Naive thymus-derived CD4-positive, alpha-beta T cell (primary cell): Measurements from ENCODE around the gene TMEM19. TPM values are rescaled to one million over a fixed set of nuclear protein-coding genes. Genes with fewer than 3 reads are reported as not detected.

Experiments
- ATAC-seq: fragments of 150-1000 bp; cut with Tn5 transposase; 2 replicates; pipeline ENCODE4 v1.10.0; 2021; ENCODE audit warnings: mild to moderate bottlenecking, moderate library complexity
- CTCF ChIA-PET: fragments of 350-600 bp; sonication (Branson Sonifier 250); formaldehyde crosslinking; loops from one replicate; lab custom pipeline; 2021; ENCODE audit warnings: antibody characterized with exemption; lab: Charles Lee
- POLR2A ChIA-PET: fragments of 350-600 bp; sonication (Branson Sonifier 250); formaldehyde crosslinking; loops from one replicate; lab custom pipeline; 2021; ENCODE audit warnings: antibody characterized with exemption, inconsistent platforms; lab: Charles Lee
- DNase-seq, 9 donors: peaks; one replicate each; pipeline versions ENCODE4 v3.0.0 to v3.0.0-alpha.2; 2020 to 2022; ENCODE audit warnings: mixed read lengths in 1 of 9
- H3K27ac ChIP-seq: one replicate; pipeline ENCODE4 v1.7.0; 2013; ENCODE audit warnings: mild to moderate bottlenecking, low read depth, low read length, moderate library complexity
- H3K27me3 ChIP-seq, 2 donors: one replicate each; pipeline ENCODE4 v1.7.0; 2013; ENCODE audit warnings: low read length in 2 of 2, mild to moderate bottlenecking in 2 of 2, moderate library complexity in 2 of 2; ENCODE audit not compliant: control insufficient read depth in 2 of 2, insufficient read depth in 2 of 2
- H3K36me3 ChIP-seq, 3 experiments: 1 replicate in 2 of 3; 2 replicates in 1 of 3; pipeline ENCODE4 v1.7.0; 2013; ENCODE audit warnings: low read length in 3 of 3, mild to moderate bottlenecking in 3 of 3, moderate library complexity in 1 of 3; ENCODE audit not compliant: insufficient read depth in 3 of 3, control insufficient read depth in 2 of 3
- H3K4me1 ChIP-seq, 2 donors: one replicate each; pipeline ENCODE4 v1.7.0; 2013; ENCODE audit warnings: low read length in 2 of 2, mild to moderate bottlenecking in 2 of 2, moderate library complexity in 1 of 2; ENCODE audit not compliant: control insufficient read depth in 2 of 2, insufficient read depth in 2 of 2
- H3K4me3 ChIP-seq: 2 replicates; pipeline ENCODE4 v1.7.0; 2013; ENCODE audit warnings: mild to moderate bottlenecking, low read length
- H3K9me3 ChIP-seq, 3 experiments: 1 replicate in 2 of 3; 2 replicates in 1 of 3; pipeline ENCODE4 v1.7.0; 2013; ENCODE audit warnings: low read length in 3 of 3; ENCODE audit not compliant: control insufficient read depth in 2 of 3
- H3K27ac Mint-ChIP-seq, 9 donors: one replicate each; pipeline ENCODE4 v1.8.0; 2020 to 2022; ENCODE audit warnings: mixed read lengths in 9 of 9, mild to moderate bottlenecking in 8 of 9, moderate library complexity in 5 of 9, inconsistent platforms in 2 of 9
- H3K27me3 Mint-ChIP-seq, 5 donors: one replicate each; pipeline ENCODE4 v1.8.0; 2021 to 2022; ENCODE audit warnings: mixed read lengths in 5 of 5, mild to moderate bottlenecking in 1 of 5
- H3K36me3 Mint-ChIP-seq, 5 donors: one replicate each; pipeline ENCODE4 v1.8.0; 2020 to 2022; ENCODE audit warnings: mixed read lengths in 5 of 5, mild to moderate bottlenecking in 3 of 5, inconsistent platforms in 1 of 5
- H3K4me1 Mint-ChIP-seq, 7 donors: one replicate each; pipeline ENCODE4 v1.8.0; 2020 to 2022; ENCODE audit warnings: mixed read lengths in 7 of 7, mild to moderate bottlenecking in 3 of 7, inconsistent platforms in 1 of 7
- H3K4me3 Mint-ChIP-seq, 10 donors: one replicate each; pipeline ENCODE4 v1.8.0; 2020 to 2022; ENCODE audit warnings: mild to moderate bottlenecking in 10 of 10, mixed read lengths in 10 of 10, moderate library complexity in 6 of 10, inconsistent platforms in 2 of 10
- H3K9me3 Mint-ChIP-seq, 11 donors: one replicate each; pipeline ENCODE4 v1.8.0; 2020 to 2022; ENCODE audit warnings: mixed read lengths in 11 of 11, mild to moderate bottlenecking in 4 of 11, inconsistent platforms in 1 of 11, moderate library complexity in 1 of 11
- intact Hi-C, 2 donors: fragments of 100-400 bp; cut with micrococcal nuclease; formaldehyde crosslinking; loops; one replicate each; pipeline ENCODE4 v1.15.1; 2023
- polyA plus RNA-seq, 2 donors: library from polyadenylated mRNA; unstranded; fragments of 300-500 nt; fragmentation: Illumina TruSeq; gene quantifications; one replicate each; pipeline ENCODE4 v1.2.3, GENCODE V29; 2021
- total RNA-seq, 6 experiments: library from RNA in 5 of 6; stranded (reverse) in 5 of 6; gene quantifications; 1 replicate in 5 of 6; 2 replicates in 1 of 6; pipeline ENCODE4 v1.2.3 and lab custom pipeline; 2021 to 2026

Gene TMEM19
- total and polyA plus RNA-seq, 7 experiments from 2014 or later = 13.9 to 43.0 (median 17.4) TPM

DNA sequence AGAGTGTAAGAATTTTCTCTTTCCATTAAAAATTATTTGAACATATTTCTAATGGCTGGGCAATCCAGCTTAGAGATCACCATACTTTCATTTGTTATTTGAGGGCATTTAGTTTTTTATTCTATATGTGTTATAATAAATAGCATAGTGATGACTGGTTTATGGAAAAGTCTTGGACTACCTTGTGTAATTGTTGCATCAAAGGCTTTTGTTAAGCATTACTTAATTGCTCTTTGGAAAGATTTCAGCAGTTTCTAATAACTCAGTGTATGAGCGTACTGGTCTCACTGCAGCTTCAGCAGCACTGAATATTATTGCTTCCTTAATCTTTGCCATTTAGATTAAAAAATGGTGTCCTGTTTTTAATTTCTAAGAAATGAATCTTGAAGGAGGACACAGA is 22.8 kb downstream of the TMEM19 start:
- ChIA-PET CTCF (no interaction called here), POLR2A (interaction anchor here (1.4 kb wide), 1 partner anchor 45 kb away, joined by 5 read pairs; the partner anchor contains the start of genes THAP2 and ZFC3H1)
- intact Hi-C loops = no loop called here
- H3K4me1 ChIP-seq = no peaks in the 10 kb centered on the region
- H3K27ac ChIP-seq = no peak overlapping the region
- no peak overlapping the region for H3K4me3 ChIP-seq
- ATAC-seq (no peak), DNase-seq (no peak)
- Mint-ChIP-seq H3K4me1 (peaks cover 0 to 14% (median 13%) of the 10 kb centered on the region in 7 donors), H3K9me3 (peaks cover 5 to 33% (median 19%) of the 10 kb centered on the region in 11 donors), H3K36me3 (peaks cover 13 to 28% (median 19%) of the 10 kb centered on the region in 5 donors), H3K4me3 (no peak overlapping the region), H3K27ac (no peak overlapping the region), H3K27me3 (peaks cover 0 to 11% (median 6%) of the 10 kb centered on the region in 5 donors)
- H3K9me3 ChIP-seq = peaks cover 0 to 4% (median 0%) of the 10 kb centered on the region in 3 experiments
- H3K36me3 ChIP-seq = no peaks in the 10 kb centered on the region
- H3K27me3 ChIP-seq = no peaks in the 10 kb centered on the region

DNA sequence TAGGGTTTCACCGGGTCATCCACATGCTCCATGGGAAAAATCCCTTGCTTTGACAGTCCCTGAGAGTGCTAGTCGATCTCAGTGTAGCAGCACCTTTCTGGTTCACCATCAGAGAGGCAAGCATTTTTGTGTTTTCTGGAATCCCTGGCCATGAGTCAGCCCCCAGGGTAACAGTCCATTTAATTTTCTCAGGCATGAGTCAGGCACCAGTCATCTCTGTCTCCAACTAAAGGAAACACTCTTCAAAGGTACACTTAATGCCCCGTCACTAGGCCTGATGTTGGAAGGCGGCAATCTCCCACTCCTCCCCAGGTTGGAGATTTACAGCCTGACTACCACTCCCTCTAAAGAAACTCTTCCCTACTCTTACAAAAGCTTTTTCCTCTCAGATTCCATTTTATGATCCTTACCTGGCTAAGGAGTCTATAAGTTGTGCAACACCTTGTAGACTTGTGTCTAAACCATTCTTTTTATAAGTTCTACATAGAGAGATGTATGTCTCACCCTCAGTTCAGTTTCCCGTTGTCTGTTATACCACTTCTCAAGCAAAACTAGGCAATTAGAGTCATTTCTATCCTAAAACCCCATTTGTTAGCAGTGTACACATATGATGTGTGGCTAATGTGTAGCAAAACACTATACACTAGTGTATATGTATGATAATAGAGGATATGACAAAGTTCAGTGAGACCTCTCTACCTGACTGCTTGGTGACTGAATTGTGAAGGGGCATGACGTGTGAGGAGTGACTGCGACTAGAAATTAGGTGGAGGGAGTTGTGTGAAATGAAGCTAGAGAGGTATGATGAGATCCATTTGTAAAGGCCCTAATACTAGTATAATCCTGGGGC is 24.6 kb downstream of the TMEM19 start:
- Mint-ChIP-seq H3K9me3 (peaks cover 10 to 50% (median 25%) of the 10 kb centered on the region in 11 donors), H3K27me3 (peaks cover 0 to 11% (median 6%) of the 10 kb centered on the region in 5 donors), H3K36me3 (peaks cover 13 to 23% (median 19%) of the 10 kb centered on the region in 5 donors), H3K4me3 (no peak overlapping the region), H3K4me1 (peaks cover 0 to 14% (median 13%) of the 10 kb centered on the region in 7 donors), H3K27ac (no peak overlapping the region)
- intact Hi-C loops = no loop called here
- ATAC-seq (no peak), DNase-seq (no peak)
- POLR2A ChIA-PET = no interaction called here
- no peaks in the 10 kb centered on the region for H3K4me1 ChIP-seq
- H3K36me3 ChIP-seq = no peaks in the 10 kb centered on the region
- peaks cover 0 to 8% (median 0%) of the 10 kb centered on the region in 3 experiments for H3K9me3 ChIP-seq
- H3K27ac ChIP-seq = no peak overlapping the region
- no peaks in the 10 kb centered on the region for H3K27me3 ChIP-seq
- CTCF ChIA-PET = no interaction called here
- no peak overlapping the region for H3K4me3 ChIP-seq

DNA sequence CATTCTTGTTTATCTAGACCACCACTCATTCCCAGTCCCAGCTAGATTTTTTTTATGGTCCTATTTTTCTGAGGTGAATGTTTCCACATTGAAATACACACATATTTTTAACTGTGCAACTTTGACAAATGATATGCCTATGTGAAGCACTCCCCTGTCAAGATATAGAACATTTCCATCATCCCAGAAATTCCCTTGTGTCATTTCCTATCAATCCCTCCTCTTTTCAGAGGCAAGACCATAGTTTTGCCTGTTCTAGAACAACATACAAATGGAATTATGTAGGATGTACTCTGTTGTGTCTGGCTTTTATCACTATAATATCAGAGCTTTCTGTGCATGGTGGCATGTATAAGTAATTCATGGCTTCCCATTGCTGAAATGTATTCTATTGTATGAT is 32.7 kb downstream of the TMEM19 start:
- H3K27me3 Mint-ChIP-seq = peaks cover 0 to 20% (median 2%) of the 10 kb centered on the region in 5 donors
- DNase-seq (no peak), ATAC-seq (no peak)
- no peak overlapping the region for H3K27ac ChIP-seq
- intact Hi-C loops = no loop called here
- no peaks in the 10 kb centered on the region for H3K4me1 ChIP-seq
- H3K27ac Mint-ChIP-seq = no peak overlapping the region
- peaks cover 0 to 7% (median 0%) of the 10 kb centered on the region in 5 donors for H3K36me3 Mint-ChIP-seq
- CTCF ChIA-PET = no interaction called here
- H3K9me3 Mint-ChIP-seq = peaks cover 2 to 33% (median 13%) of the 10 kb centered on the region in 11 donors
- H3K4me3 ChIP-seq = no peak overlapping the region
- no peaks in the 10 kb centered on the region for H3K4me1 Mint-ChIP-seq
- no peaks in the 10 kb centered on the region for H3K27me3 ChIP-seq
- peaks cover 0 to 4% (median 0%) of the 10 kb centered on the region in 3 experiments for H3K9me3 ChIP-seq
- no peaks in the 10 kb centered on the region for H3K36me3 ChIP-seq
- H3K4me3 Mint-ChIP-seq = no peak overlapping the region
- POLR2A ChIA-PET = no interaction called here

DNA sequence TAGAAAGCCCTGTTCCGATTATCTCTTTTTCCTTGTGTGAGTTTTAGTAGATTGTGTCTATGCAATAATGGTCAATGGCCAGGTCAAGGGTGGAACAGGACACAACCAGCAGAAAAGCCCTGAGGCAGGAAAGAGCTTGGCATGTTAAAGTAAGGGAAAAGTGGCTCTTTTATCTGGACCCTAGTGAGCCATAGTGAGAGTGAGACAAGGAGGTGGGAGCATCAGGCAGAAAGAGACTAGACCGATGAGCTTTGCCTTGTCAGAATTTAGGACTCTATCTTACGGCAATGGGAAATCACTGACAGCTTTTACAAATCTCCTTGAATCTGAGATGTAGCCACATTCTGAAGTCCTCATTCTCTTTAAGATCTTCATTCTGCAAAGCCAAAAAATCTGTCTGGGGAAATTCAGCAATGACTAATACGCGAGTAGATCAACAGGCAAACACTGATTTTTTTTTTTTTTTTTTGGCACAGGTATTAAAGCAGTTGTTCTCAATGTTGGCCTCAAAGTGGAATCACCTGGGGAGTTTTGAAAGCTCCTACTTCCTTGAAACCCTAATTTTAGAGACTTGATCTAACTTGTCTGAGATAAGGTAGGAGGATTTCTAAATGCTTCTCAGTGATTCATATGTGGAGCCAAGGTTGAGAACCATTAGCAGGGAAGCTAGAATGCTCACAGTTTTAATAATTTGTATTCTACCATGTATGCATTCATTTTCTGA is 33.9 kb downstream of the TMEM19 start:
- Histone ChIP-seq H3K4me1 (no peaks in the 10 kb centered on the region), H3K27ac (no peak overlapping the region), H3K4me3 (no peak overlapping the region), H3K27me3 (no peaks in the 10 kb centered on the region), H3K9me3 (no peaks in the 10 kb centered on the region), H3K36me3 (no peaks in the 10 kb centered on the region)
- DNase-seq (no peak), ATAC-seq (no peak)
- H3K4me3 Mint-ChIP-seq = no peak overlapping the region
- ChIA-PET CTCF (no interaction called here), POLR2A (no interaction called here)
- H3K9me3 Mint-ChIP-seq = peaks cover 0 to 21% (median 8%) of the 10 kb centered on the region in 11 donors
- no peak overlapping the region for H3K27ac Mint-ChIP-seq
- H3K4me1 Mint-ChIP-seq = no peaks in the 10 kb centered on the region
- H3K27me3 Mint-ChIP-seq = peaks cover 0 to 20% (median 2%) of the 10 kb centered on the region in 5 donors
- intact Hi-C loops = no loop called here
- peaks cover 0 to 7% (median 0%) of the 10 kb centered on the region in 5 donors for H3K36me3 Mint-ChIP-seq

DNA sequence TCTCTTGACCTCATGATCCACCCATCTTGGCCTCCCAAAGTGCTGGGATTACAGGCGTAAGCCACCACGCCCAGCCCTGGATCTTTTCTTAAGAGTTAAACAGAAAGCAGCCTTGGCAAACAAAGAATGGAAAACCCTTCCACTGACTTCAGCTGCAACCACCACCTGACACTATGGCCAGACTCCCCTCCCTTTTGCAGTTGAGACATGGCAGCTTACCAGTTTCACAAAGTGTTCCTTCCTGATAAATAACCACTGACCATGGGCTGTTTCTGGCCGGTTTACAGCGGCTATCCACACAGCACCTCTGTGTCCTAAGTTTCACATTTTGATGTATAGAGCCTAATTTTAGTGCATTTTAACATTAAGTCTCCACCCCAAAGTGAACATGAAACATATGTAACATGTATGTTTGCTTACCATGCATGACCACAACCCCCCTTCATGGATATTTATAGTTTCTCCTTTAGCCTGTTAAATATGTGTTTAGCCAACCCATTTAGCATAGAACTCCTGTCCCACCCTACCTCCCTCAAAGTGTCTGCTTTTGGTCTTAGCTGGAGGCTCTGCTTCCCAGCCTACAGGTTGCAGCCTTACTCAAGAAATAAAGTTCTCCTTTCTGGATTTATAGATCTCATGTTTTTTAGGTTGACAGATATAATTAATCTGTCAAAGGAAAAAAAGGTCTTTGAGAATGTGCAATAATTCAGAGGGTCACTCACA is 36.1 kb downstream of the TMEM19 start:
- Mint-ChIP-seq H3K27ac (no peak overlapping the region), H3K27me3 (peaks cover 0 to 19% (median 7%) of the 10 kb centered on the region in 5 donors), H3K4me1 (no peaks in the 10 kb centered on the region), H3K4me3 (no peak overlapping the region), H3K9me3 (peaks cover 0 to 6% (median 0%) of the 10 kb centered on the region in 11 donors), H3K36me3 (no peaks in the 10 kb centered on the region)
- Histone ChIP-seq H3K4me3 (no peak overlapping the region), H3K9me3 (no peaks in the 10 kb centered on the region), H3K4me1 (no peaks in the 10 kb centered on the region), H3K27me3 (no peaks in the 10 kb centered on the region), H3K36me3 (no peaks in the 10 kb centered on the region), H3K27ac (no peak overlapping the region)
- ChIA-PET POLR2A (no interaction called here), CTCF (interaction anchor here (0.9 kb wide), 1 partner anchor 25 kb away, joined by 4 read pairs; no protein-coding TSS in a partner anchor)
- ATAC-seq (no peak), DNase-seq (no peak)
- intact Hi-C loops = no loop called here

DNA sequence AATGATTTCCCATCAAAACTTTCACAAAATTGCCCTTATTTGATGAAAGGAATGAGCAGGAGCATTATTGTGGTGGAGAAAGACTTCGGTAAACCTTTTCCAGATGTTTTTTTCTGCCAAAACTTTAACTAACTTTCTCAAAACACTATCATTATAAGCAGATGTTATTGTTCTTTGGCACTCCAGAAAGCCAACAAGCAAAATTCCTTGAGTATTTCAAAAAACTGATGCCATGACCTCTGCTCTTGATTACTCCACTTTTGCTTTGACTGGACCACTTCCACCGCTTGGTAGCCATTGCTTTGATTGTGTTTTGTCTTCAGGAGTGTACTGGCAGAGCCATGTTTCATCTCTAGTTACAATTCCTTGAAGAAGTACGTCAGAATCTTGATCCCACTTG is 39.1 kb downstream of the TMEM19 start:
- ATAC-seq = no peak
- no peaks in the 10 kb centered on the region for H3K9me3 Mint-ChIP-seq
- Histone ChIP-seq H3K27ac (no peak overlapping the region), H3K36me3 (no peaks in the 10 kb centered on the region), H3K9me3 (no peaks in the 10 kb centered on the region), H3K4me3 (no peak overlapping the region), H3K4me1 (no peaks in the 10 kb centered on the region), H3K27me3 (no peaks in the 10 kb centered on the region)
- H3K4me3 Mint-ChIP-seq = no peak overlapping the region
- ChIA-PET CTCF (no interaction called here), POLR2A (interaction anchor here (0.6 kb wide), 1 partner anchor 125 kb away, joined by 6 read pairs; no protein-coding TSS in a partner anchor)
- H3K4me1 Mint-ChIP-seq = no peaks in the 10 kb centered on the region
- no peak for DNase-seq
- intact Hi-C loops = no loop called here
- H3K27ac Mint-ChIP-seq = no peak overlapping the region
- peaks cover 0 to 10% (median 6%) of the 10 kb centered on the region in 5 donors for H3K27me3 Mint-ChIP-seq
- no peaks in the 10 kb centered on the region for H3K36me3 Mint-ChIP-seq
